Pancreas (tissue), 10 donors: ENCODE measurements around the gene ADRM1. TPM values are rescaled to one million over a fixed set of nuclear protein-coding genes. Genes with fewer than 3 reads are reported as not detected.

Source experiments
- ATAC-seq, 4 donors: fragments of 200-7000 bp; cut with Tn5 transposase; one replicate each; pipeline versions ENCODE4 v1.8.0 to v1.9.1; 2020; ENCODE audit warnings: mild to moderate bottlenecking in 4 of 4, moderate library complexity in 4 of 4
- DNase-seq, 6 donors: peaks; one replicate each; pipeline ENCODE4 v3.0.0-alpha.2; 2020
- FAIRE-seq: peaks from 2 replicates; lab custom pipeline; 2012; peaks lifted over from hg19 to GRCh38; lab: Jason Lieb, UNC
- H3K27ac ChIP-seq, 4 donors: fragments of 200-600 bp; sonication (generic); 1 replicate in 3 of 4; 2 replicates in 1 of 4; pipeline versions ENCODE4 v1.5.0 to v1.8.0; 2020
- H3K27me3 ChIP-seq, 4 donors: fragments of 200-600 bp; one replicate each; pipeline ENCODE4 v1.8.0; 2021
- H3K36me3 ChIP-seq, 3 donors: fragments of 200-600 bp; sonication (generic) in 1 of 3; one replicate each; pipeline versions ENCODE4 v1.5.0 to v1.8.0; 2020 to 2021
- H3K4me1 ChIP-seq, 3 donors: fragments of 200-600 bp; one replicate each; pipeline ENCODE4 v1.8.0; 2021
- H3K4me3 ChIP-seq, 4 donors: fragments of 200-600 bp; sonication (generic) in 2 of 4; one replicate each; pipeline versions ENCODE4 v1.5.0 to v1.8.0; 2020 to 2021
- H3K9me3 ChIP-seq, 4 donors: fragments of 200-600 bp; one replicate each; pipeline ENCODE4 v1.8.0; 2021
- WGBS, 2 donors: extraction: QIAGEN DNeasy Blood & Tissue Kit; methylation state at CpG; one replicate each; pipeline ENCODE4 v1.1.7; 2013; 5-methylcytosine and 5-hydroxymethylcytosine counted together
- intact Hi-C, 3 donors: fragments of 100-400 bp; cut with DNase I; formaldehyde crosslinking; loops; one replicate each; pipeline versions ENCODE4 v1.11.1 to v1.14.2; 2022
- polyA plus RNA-seq, 2 donors: library from polyadenylated mRNA; stranded (reverse); fragments of 200-250 nt; gene quantifications; one replicate each; pipeline ENCODE4 v1.2.3, GENCODE V29; 2013
- total RNA-seq, 6 donors: library from RNA; stranded (reverse); fragmentation: NEBNext Ultra II Directional in 4 of 6; extraction: Animal tissue kit (Norgen Biotek cat#: 25700) in 4 of 6; gene quantifications; one replicate each; pipeline versions ENCODE4 v1.2.1 to v1.2.4, GENCODE V29; 2021 to 2023
- TF ChIP-seq, protein P1 (sequence below), 4 donors: fragments of 200-600 bp; sonication (generic) in 3 of 4; IDR thresholded peaks; one replicate each; pipeline versions ENCODE4 v1.5.0 to v1.8.0; 2021; ENCODE audit warnings: antibody characterized with exemption in 4 of 4
- donor health status: healthy with polysubstance abuse.
- donor health status: DM: no; HTN: no; CAD: no; lungs with moderate emphysema.
- donor health status: DM: no; HTN: no; CAD: no.
- donor health status: control.
- donor health status: control.
- donor health status: Bipolar disorder and iron deficiency.
- donor health status: DM: yes; HTN: yes; CAD: no.
- donor health status: DM: no; HTN: no; CAD: no.
- donor health status: DM: no; HTN: no; CAD: no.
- donor health status: DM: yes; HTN: yes; CAD: no.

ADRM1 gene
- total and polyA plus RNA-seq, 8 donors, result 33.3 to 76.0 (median 41.7) TPM

DNA sequence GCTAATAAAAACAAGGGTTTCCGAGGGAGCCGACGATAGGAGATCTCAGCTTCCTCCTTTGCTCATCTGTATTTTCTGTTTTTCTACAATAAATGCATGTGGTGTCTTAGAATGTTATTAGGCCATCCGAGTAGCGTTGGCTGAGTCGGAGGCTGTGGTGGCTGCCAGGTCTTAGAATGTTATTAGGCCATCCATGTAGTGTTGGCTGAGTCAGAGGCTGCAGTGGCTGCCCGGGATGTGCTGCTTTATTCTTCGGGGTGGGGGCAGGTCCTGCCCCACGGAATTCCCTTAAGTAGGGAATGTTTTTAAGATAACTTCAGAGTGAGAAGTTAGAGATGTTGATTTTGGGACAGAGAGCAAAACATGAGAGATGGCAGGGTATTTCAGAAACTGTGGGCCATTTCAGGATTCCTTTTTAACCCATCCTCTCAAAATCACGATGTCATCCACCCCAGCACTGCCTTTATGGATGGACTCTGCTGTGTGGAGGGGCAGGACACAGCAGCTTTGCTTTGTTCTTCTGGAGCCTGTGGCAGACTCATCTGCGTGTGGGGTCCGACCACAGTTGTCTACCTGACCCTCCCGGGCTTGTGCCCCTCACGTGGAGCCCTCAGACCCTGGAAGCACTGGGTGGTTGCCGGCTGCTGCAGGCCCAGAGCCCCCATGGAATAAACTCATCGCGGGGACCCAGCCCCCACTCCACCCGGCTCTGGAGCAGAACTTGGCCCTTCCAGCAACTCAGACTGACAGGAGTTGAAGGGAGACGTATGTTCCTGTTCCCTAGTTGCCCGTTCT is 44.1 kb upstream of the ADRM1 start:
- Histone ChIP-seq H3K4me3 (no peak overlapping the region), H3K27ac (no peak overlapping the region), H3K9me3 (no peaks in the 10 kb centered on the region), H3K36me3 (peaks cover 4 to 54% (median 17%) of the 10 kb centered on the region in 3 donors), H3K27me3 (no peaks in the 10 kb centered on the region), H3K4me1 (no peaks in the 10 kb centered on the region)
- peak in 3 of 4 donors; percentile 21 to 65 (median 39) for ATAC-seq
- no peak for DNase-seq
- TF ChIP-seq, protein P1, sequence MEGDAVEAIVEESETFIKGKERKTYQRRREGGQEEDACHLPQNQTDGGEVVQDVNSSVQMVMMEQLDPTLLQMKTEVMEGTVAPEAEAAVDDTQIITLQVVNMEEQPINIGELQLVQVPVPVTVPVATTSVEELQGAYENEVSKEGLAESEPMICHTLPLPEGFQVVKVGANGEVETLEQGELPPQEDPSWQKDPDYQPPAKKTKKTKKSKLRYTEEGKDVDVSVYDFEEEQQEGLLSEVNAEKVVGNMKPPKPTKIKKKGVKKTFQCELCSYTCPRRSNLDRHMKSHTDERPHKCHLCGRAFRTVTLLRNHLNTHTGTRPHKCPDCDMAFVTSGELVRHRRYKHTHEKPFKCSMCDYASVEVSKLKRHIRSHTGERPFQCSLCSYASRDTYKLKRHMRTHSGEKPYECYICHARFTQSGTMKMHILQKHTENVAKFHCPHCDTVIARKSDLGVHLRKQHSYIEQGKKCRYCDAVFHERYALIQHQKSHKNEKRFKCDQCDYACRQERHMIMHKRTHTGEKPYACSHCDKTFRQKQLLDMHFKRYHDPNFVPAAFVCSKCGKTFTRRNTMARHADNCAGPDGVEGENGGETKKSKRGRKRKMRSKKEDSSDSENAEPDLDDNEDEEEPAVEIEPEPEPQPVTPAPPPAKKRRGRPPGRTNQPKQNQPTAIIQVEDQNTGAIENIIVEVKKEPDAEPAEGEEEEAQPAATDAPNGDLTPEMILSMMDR (IDR thresholded peaks at IDR 0.05), result no peak
- intact Hi-C loops, result no loop called here
- no peak for FAIRE-seq
- 75 to 82% methylated on average over 20 of the region's 20 CpGs for WGBS, 2 donors

DNA sequence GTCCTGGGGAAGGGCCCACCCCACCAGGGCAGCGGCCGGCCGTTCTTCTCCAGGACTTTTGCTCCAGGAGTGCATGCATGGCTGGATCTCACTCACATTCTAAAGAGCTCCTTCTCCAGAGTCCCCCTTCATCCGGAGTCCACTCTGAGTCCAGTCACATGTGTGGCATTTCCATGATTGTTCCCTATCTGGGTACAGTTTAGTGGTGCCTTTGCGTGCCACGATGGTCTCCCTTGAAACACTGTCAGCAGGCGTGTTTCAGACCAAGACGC is 43.6 kb upstream of the ADRM1 start:
- no peak for DNase-seq
- no peak for FAIRE-seq
- WGBS, 2 donors, result 86% methylated on average over 8 of the region's 8 CpGs
- H3K36me3 ChIP-seq, result peaks cover 4 to 58% (median 19%) of the 10 kb centered on the region in 3 donors
- no peaks in the 10 kb centered on the region for H3K27me3 ChIP-seq
- H3K4me1 ChIP-seq, result no peaks in the 10 kb centered on the region
- H3K27ac ChIP-seq, result no peak overlapping the region
- intact Hi-C loops, result no loop called here
- no peak for ATAC-seq
- H3K9me3 ChIP-seq, result no peaks in the 10 kb centered on the region
- TF ChIP-seq, protein P1 (IDR thresholded peaks at IDR 0.05), result no peak
- no peak overlapping the region for H3K4me3 ChIP-seq

DNA sequence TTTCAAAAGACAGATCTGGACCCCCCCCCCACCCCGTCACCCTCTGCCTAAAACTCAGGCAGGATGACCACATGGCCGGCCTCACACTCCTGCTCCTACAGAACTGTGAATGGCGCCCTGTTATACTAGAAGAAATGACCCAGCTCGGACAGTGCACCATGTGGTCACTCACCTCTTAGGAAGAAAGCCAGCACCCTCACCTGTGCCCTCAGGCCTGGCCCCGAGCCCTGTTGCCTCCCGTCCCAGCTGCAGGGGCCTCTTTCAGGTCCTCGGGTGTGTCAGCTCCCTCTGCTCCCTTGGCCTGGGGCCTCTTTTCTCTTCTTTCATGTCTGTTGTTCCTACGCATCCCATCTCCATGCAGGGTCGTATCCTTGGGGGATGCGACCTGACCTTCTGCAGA is 40.7 kb upstream of the ADRM1 start:
- no peaks in the 10 kb centered on the region for H3K9me3 ChIP-seq
- no peaks in the 10 kb centered on the region for H3K4me1 ChIP-seq
- no peaks in the 10 kb centered on the region for H3K27me3 ChIP-seq
- WGBS, 2 donors, result 92 to 93% methylated on average over 10 of the region's 10 CpGs
- intact Hi-C loops, result no loop called here
- TF ChIP-seq, protein P1 (IDR thresholded peaks at IDR 0.05), result no peak
- H3K27ac ChIP-seq, result no peak overlapping the region
- ATAC-seq (no peak), DNase-seq (peak in 1 of 6 donors; percentile 9), FAIRE-seq (no peak)
- peaks cover 4 to 75% (median 22%) of the 10 kb centered on the region in 3 donors for H3K36me3 ChIP-seq
- no peak overlapping the region for H3K4me3 ChIP-seq

DNA sequence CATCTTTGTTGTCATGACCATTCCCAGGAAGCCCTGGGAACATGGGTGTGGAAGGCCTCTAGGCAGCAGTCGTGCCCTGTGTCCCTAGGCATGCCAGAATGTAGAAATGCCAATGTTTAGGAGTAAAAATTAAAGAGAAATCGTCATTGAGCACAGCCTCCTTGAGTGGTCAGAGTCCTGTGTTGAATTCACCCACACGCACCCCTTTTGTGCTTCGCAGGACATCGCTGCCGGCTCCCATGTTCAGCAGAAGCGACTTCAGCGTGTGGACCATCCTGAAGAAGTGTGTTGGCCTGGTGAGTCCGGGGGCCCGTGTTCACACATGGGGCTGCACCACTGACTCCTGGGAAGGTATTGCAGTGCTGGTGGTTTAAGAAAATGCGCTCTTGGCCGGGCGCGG is 39.4 kb upstream of the ADRM1 start:
- H3K9me3 ChIP-seq, result no peaks in the 10 kb centered on the region
- ATAC-seq (no peak), DNase-seq (peak in 2 of 6 donors; percentile 5 to 21), FAIRE-seq (no peak)
- H3K27me3 ChIP-seq, result no peaks in the 10 kb centered on the region
- peaks cover 4 to 73% (median 18%) of the 10 kb centered on the region in 3 donors for H3K36me3 ChIP-seq
- WGBS, 2 donors, result 93 to 95% methylated on average over 14 of the region's 14 CpGs
- no peak overlapping the region for H3K27ac ChIP-seq
- H3K4me3 ChIP-seq, result no peak overlapping the region
- intact Hi-C loops, result no loop called here
- no peaks in the 10 kb centered on the region for H3K4me1 ChIP-seq
- TF ChIP-seq, protein P1 (IDR thresholded peaks at IDR 0.05), result no peak

DNA sequence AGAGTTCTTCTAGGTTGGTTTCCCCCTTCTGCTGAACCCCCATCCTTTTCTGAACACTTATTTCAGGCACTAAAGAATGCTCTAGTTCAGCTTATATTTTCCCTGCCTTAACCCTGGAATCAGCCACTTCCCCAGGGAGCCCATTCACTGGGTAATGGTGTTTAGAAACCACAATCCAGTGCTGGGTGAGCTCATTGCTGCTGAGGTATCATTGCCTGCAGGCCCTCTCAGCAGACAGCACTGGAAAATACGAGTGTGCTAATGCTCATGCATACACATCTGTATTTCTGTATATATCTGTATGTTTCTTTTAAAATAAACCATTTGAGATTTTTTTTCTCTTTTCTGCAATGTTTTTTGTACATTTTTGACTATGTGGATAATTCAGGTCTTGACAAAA is 37.4 kb upstream of the ADRM1 start:
- no peak overlapping the region for H3K27ac ChIP-seq
- FAIRE-seq (no peak), DNase-seq (no peak), ATAC-seq (no peak)
- no peaks in the 10 kb centered on the region for H3K27me3 ChIP-seq
- H3K36me3 ChIP-seq, result peaks cover 4 to 62% (median 13%) of the 10 kb centered on the region in 3 donors
- H3K4me1 ChIP-seq, result no peaks in the 10 kb centered on the region
- H3K9me3 ChIP-seq, result no peaks in the 10 kb centered on the region
- H3K4me3 ChIP-seq, result no peak overlapping the region
- WGBS, 2 donors, result 95 to 100% methylated on average over 1 of the region's 1 CpG
- intact Hi-C loops, result no loop called here
- TF ChIP-seq, protein P1 (IDR thresholded peaks at IDR 0.05), result no peak
